HG02970 (cell line): ENCODE results near the gene CRYZL1.
A peak's percentile ranks its signal among the peaks of the same experiment; 100 is the strongest.
"Not testable (repeated sequence)": the region's sequence is repeated elsewhere in the genome, so short reads cannot be mapped to it uniquely, and the experiment has no call there.

Experiments used
- ATAC-seq: cut with Tn5 transposase; IDR thresholded peaks from one replicate; pipeline ENCODE4 v1.9.1; 2021; ENCODE audit warnings: mild to moderate bottlenecking, moderate library complexity, moderate number of reproducible peaks; ENCODE audit not compliant: unreplicated experiment, low FRiP score

CRYZL1 gene

DNA sequence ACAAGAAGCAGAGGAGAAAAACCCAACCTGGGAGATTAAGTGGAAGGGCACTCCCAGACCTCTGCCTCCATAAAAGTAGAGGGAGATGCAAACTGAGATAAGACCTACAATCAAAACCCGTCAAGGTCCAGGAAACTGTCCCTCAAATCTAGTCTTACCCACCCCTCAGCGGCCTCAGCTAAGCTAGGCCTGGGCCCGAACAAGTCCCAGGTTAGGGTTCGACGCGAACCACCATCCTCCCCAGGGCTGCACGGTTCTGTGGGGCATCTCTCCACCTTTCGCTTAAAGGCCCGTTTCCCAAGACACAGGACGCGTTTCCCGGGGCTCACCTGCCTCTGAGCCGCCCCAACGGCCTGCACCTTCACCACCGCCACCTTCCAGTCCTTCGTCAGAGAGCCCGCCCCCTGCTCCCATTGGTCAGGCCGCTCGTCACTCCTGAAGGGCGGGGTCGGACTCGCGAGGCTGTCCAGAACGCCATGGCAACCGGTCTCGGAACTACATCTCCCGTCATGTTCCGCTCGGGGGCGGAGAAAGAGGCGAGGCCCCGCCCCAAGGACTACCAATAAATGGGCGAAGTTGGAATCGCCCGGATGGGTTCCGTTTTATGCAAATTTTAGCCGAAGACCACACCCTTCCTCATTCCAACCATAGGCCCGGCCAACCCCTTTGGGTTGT lies at the start of gene CRYZL1:
Gene CRYZL1, minus strand, starts transcription at position 390 of the 675 bp plus-strand sequence. CDS start 10,190 bp downstream, outside the sequence.
- ATAC-seq, result peak; percentile 87

DNA sequence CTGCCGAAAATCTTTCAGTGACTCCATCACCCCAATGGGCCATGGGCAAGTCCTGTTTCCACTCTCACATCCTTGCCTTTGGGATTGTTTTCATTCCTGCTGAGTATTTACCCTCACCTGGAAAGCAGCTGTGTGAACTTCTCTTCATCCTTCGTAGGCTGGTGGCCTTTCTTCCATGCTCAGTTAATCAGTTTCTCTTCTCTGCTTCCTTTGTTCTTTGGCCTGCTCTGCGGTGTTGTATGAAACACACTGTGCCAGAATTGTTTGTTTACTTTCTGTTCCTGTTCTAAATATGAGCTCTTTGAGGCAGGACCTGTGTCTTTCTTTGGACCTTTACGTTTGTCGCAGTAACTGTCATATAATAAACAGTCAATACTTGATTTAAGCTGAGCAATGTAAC lies 49.3 kb upstream of the CRYZL1 start:
- no peak for ATAC-seq

- ATAC-seq, result no peak
Observed at GRCh38 chr21:33688353-33688752, 46.8 kb upstream of the CRYZL1 start.

DNA sequence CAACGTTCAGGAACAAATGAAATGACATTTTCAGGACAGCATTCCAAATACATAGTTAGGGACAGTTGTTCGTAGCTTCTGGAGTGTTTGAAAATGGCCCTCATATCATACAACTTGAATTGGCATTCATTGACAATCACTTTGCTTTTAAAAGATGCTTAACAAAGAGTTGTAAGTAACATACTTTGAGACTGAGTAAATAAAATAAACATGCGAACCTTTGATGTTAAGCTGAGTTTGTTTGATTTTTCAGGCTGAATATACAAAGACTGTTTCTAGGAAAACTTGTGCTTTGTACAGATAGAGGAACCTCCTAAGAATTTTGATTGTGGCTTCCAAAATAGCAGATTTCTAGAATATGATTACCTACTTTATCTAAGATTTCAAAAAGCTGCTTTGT lies 46.1 kb upstream of the CRYZL1 start:
- no peak for ATAC-seq

DNA sequence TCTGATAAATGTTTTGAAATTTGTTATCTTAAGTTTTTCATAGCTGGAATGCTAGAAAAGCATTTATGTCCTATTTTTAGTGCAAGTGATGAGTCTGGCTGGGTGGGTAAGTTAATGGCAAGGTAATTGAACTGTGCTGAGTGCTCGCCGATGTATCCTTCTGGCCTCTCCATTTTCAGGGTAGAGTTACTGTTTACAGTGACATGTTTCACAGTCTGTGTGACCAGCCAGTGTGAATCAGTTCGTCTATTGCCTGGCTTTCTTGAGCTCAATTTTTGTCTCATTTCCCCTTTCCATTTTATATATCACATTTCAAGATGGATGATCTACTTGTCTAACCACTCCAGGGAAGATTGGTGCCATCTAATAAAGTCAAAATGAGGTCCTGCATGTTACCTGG lies 44.8 kb upstream of the CRYZL1 start:
- ATAC-seq, result no peak

- ATAC-seq, result no peak
Observed at GRCh38 chr21:33685613-33686197, 44.2 kb upstream of the CRYZL1 start.

DNA sequence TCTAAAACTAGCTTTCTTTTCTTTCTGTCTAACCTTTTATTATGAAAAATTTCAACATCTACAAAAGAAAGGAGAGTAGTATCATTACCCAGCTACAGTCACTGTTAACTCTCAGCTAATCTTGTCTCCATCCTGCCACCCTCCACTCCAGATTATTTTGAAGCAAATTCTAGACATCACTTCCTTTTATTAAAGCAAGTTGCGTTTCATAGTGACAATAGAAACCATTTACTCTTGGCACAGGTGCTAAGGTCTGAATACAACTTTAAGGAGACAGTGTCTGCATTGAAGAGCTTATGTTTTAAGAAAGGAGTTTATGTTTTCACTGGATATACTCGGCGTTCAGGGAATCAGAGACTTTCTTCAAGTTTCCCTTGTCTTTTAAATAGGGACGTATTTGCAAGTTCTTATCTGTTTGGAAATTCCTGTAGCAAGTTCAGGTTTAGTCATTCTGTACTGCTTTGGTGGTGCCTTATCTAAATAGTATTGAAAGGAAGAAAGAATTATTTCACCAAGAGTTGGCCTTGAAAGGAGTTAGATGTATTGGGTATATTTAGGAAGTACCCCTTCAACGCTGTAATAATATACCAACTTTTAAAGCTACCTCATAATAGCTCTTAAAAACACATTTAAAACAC lies 43.5 kb upstream of the CRYZL1 start:
- no peak for ATAC-seq

GRCh38 chr21:33684068-33684467 lies 42.5 kb upstream of the CRYZL1 start:
- ATAC-seq, result no peak

DNA sequence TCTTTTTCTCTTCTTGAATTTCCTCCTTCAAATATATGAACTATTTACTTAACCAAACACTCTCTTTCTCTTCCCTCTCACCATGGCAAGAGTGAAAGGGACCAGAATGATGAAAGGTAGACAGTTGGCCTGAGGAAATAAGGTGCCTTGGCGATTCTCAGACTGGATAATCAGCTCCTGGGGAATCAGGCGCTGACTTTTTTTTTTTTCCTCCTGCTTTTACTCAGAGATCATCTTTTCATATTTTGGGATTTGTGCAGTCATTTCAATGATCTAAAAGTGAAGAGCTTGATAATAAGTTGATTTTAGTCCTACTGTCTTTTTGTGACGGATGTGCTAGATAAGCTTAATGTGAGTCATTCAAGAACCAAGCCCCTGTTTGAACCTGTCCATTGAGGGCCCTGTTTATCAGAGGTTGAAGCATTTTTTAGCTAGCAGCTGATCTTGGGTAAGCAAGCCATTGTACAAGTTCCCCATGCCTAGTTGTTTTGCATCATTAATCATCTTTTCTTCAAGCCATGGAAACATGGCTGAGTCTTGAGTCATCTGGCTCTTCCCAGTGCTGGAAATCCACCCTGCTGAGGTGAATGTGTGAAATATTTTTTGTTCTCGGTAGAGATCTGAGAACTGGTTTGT lies 41.6 kb upstream of the CRYZL1 start:
- no peak for ATAC-seq

GRCh38 chr21:33680870-33681269 lies 39.3 kb upstream of the CRYZL1 start:
- ATAC-seq, result no peak

- ATAC-seq, result no peak
Observed at GRCh38 chr21:33677450-33677849, 35.9 kb upstream of the CRYZL1 start.

- ATAC-seq, result not testable (repeated sequence)
Observed at GRCh38 chr21:33676666-33677065, 35.1 kb upstream of the CRYZL1 start.

DNA sequence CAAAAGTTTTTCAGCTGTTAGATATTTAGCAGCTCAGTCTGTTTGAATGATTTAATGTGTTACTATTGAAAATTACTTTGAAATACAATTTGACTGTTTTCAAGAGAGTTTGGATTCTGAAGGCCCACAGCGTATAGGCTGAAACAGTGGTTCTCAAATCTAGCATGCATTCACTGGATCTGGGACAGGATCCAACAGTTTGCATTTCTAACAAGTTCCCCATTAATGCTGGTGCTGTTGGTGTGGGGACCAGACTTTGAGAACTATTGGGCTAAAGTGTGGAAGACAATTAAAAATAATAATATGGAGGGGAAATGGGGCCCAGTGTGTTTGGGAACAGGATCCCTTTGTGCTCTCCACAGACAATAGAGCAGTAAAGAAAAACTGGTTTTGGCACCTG lies 32.7 kb upstream of the CRYZL1 start:
- no peak for ATAC-seq

- ATAC-seq, result no peak
Observed at GRCh38 chr21:33673473-33673872, 31.9 kb upstream of the CRYZL1 start.

DNA sequence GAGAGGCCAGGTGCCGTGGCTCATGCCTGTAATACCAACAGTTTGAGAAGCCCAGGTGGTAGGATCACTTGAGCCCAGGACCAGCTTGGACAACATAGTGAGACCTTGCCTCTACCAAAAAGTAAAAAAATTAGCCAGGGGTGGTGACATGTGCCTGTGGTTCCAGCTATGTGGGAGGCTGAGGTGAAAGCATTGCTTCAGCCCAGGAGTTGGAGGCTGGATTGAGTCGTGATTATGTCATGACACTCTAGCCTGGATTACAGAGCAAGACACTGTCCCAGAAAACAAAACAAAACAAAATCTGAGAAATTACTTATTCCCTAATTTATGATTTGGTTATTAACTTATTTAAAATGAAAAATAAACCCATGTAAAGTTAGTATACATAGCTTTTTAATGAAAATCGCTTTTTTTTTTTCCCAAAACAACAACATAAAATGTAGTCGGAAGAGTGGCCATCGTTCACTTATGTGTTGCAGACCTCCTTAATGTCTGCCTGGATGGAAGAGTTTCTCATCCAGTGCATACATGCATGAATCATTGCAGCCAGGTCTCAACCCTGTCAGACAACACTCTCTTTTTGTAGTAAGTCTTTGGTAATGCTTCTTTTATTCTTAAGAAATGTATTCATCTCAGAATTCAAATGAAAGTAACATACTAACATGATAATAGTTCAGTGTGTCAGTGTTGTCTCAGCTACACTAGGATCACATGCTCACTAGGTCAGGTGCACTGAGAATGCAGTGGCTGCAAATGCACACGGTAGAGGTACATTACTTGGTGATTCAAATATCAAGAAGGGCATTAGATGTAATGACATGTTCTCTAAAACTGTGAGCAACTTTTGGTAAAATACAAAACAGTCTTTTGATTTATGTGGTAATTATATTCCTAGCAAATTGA lies 28.8 kb upstream of the CRYZL1 start:
- no peak for ATAC-seq

DNA sequence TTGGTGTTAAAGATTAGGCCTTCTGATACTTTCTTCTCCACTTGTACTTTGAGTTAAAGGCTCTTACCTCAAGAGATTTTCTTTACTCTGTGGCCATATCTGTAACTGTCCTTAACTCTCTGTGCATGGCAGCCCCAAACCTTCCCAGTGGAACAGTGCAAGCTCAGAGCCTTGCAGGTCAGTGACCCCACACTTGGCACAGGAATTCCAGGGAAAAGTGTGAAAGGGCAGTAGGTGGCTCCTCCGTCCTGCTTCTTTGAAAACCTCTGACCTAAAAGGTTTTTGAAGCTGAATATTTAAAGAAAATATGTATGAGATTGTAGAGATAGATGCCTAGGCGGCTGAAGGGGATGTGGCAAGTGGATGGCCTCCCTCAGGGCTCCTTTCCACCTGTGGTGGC lies 27.1 kb upstream of the CRYZL1 start:
- ATAC-seq, result no peak

DNA sequence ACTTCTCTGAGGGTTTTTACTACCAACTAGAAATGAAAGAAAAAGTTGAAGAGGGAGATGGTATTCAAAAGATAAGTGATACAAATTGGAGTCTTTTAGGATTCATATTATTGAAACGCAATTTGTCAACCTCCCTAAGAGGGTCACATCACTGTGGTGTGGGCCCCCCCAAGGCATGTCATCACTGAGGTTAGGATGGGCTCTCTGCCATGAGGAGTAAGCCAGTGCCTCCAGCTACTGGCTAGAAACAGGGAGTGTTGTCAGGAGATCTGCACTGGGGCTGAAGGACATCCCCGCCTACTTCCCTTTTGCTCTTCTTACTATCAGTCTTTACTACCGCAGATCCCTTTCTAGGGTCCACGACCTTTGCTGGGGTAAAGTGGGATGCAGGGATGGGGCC lies 26.6 kb upstream of the CRYZL1 start:
- no peak for ATAC-seq

DNA sequence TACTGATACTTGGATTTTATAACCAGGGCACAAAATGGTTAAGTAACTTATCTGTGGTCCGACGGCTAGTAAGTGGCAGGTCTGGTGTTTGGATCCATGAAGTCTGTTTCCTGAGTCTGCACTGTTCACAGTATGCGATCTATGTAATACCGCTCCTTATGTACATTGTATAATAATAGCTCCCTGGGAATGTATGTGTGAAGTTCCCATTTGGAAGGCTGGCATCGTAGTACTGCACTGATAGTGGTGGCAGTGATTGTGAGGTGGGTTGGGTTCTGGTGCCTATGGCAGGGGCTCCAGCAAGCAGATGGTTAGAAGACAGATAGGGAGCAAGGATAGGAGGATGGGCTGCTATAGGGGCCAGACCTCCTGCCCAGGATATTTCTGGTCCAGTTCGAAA lies 26.1 kb upstream of the CRYZL1 start:
- ATAC-seq, result no peak

GRCh38 chr21:33666153-33666552 lies 24.6 kb upstream of the CRYZL1 start:
- ATAC-seq, result no peak

DNA sequence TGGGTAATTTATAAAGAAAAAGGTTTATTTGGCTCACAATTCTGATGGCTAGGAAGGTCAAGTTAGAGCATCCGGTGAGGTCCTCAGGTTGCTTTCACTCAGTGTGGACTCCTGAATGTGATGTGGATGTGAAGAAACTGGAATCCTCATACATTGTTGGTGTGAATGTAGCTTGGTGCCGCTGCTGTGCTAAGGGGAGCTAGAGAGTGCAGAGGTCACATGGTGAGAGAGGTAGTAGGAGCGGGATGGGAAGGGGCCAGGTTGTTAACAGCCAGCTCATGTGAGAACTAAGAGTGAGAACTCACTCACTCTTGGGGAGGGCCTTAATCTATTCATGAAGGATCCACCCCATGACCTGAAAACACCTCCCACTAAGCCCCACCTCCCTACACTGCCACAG lies 22.6 kb upstream of the CRYZL1 start:
- ATAC-seq, result no peak

DNA sequence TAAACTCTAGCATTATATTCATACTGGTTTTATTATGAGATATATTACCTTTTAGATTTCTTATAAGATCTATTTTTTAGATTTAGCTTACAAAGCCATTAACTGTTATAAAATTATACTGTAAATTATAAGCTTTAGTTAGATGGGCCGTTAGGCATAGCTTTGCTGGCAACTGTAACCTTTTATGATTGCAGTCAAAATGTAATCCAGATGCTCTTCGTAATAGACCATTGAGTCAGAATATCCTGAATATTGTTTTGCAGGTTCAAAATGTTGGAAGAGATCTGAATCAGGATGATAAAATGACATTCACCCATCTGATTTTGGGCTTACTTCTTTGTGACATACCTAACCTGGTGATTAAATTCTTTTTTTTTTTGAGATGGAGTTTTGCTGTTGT lies 21.7 kb upstream of the CRYZL1 start:
- ATAC-seq, result no peak
